ENCODE results near the gene LY6G6D. TPM values are rescaled to one million over a fixed set of nuclear protein-coding genes. Genes with fewer than 3 reads are reported as not detected.

Gene LY6G6D
- total and polyA plus RNA-seq, 2 of the 13 experiments (the other 11 are each of a cell fraction or from before 2014, with no cell fraction given) = not detected

DNA sequence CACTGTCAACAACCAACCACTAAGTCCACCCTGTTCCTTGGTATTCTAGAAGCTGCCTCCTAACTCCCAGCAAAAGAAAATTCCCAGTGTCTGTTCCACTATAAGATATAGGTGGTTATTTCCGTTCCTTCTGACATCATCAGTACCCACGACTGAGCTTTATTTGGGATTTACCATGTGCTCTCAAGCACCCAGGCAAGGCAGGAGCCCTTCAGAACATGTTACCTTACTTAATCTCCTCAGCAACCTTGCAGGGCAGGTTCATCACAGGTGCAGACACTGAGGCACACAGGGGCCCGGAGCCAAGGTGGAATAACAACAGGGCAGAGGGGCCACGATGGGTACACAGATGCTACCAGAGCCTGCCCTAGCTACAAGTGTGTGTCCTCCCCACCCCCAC, 22.8 kb upstream of the LY6G6D start:
- H3K36me3 ChIP-seq (replicated peaks in 1 of 2; ENCODE audit: control insufficient read depth in 1 of 2, insufficient read depth in 2 of 2, low read length in 2 of 2) = peaks cover 56 to 84% of the 10 kb centered on the region in 2 experiments
- no peak overlapping the region for H3K4me3 ChIP-seq (replicated peaks in 1 of 3; ENCODE audit: insufficient read depth in 1 of 3, low read depth in 2 of 3, low read length in 3 of 3)
- in situ Hi-C loops (cut with HindIII; ENCODE audit: extremely low pct_ligation_motif_present, low pct_unique_long_range_greater_than_20kb) = no loop called here

More for the DNA sequence above, 22.8 kb upstream of the LY6G6D start:
- Histone ChIP-seq H3K9ac (ENCODE audit: insufficient read depth, low read depth, low read length) (no peak overlapping the region), H4K20me1 (ENCODE audit: insufficient read depth, low read length) (no peaks in the 10 kb centered on the region), H3K79me2 (ENCODE audit: insufficient read depth, low read length) (no peaks in the 10 kb centered on the region), H3K4me1 (ENCODE audit: insufficient read depth, low read length) (peaks cover 12% of the 10 kb centered on the region; the same call in 1 of the 2 replicates), H3K4me2 (ENCODE audit: low read depth, low read length) (no peak overlapping the region), H3K9me3 (ENCODE audit: low read length) (no peaks in the 10 kb centered on the region), H3K27me3 (ENCODE audit: control insufficient read depth in 1 of 2, insufficient read depth in 2 of 2, low read length in 2 of 2) (no peaks in the 10 kb centered on the region), H3K27ac (ENCODE audit: extremely low read length, insufficient read depth, low read length) (no peak overlapping the region), H2AFZ (ENCODE audit: low read length) (no peak overlapping the region)
- FAIRE-seq (no peak), DNase-seq (ENCODE audit: low spot score) (no peak), ATAC-seq (no peak)
- CTCF ChIA-PET (ENCODE audit: low intra/inter-chr PET ratio, low total read pairs) = no interaction called here
- no TSS peak for BruUV-seq (replicated peaks)
- TF ChIP-seq ZNF441 (CRISPR knock-in tag; IDR thresholded peaks at IDR 0.05; ENCODE audit: borderline replicate concordance) (no peak), ZNF333 (CRISPR knock-in tag; IDR thresholded peaks at IDR 0.05; ENCODE audit: borderline replicate concordance) (no peak), ATM (IDR thresholded peaks at IDR 0.05; ENCODE audit: borderline replicate concordance) (no peak), U2AF2 (IDR thresholded peaks at IDR 0.05; ENCODE audit: low read depth, low read length) (no peak), ZIK1 (CRISPR knock-in tag; IDR thresholded peaks at IDR 0.05; ENCODE audit: borderline replicate concordance, low read depth) (no peak), HMG20B (CRISPR knock-in tag; conservative IDR thresholded peaks at IDR 0.05) (no peak), NR1H2 (CRISPR knock-in tag; IDR thresholded peaks at IDR 0.05; ENCODE audit: borderline replicate concordance, low read depth) (no peak), ZNF562 (CRISPR knock-in tag; IDR thresholded peaks at IDR 0.05; ENCODE audit: borderline replicate concordance) (no peak), NBN (conservative IDR thresholded peaks at IDR 0.05) (no peak), GPBP1L1 (CRISPR knock-in tag; IDR thresholded peaks at IDR 0.05) (no peak), ZSCAN30 (CRISPR knock-in tag; IDR thresholded peaks at IDR 0.05) (no peak), IKZF4 (CRISPR knock-in tag; IDR thresholded peaks at IDR 0.05; ENCODE audit: borderline replicate concordance, low read depth, not compliant biosample characterization) (no peak), MXD3 (CRISPR knock-in tag; IDR thresholded peaks at IDR 0.05) (no peak), TOPORS (CRISPR knock-in tag; IDR thresholded peaks at IDR 0.05) (no peak), ZKSCAN8 (CRISPR knock-in tag; IDR thresholded peaks at IDR 0.05; ENCODE audit: borderline replicate concordance) (no peak)
- TF ChIP-seq, protein P1, sequence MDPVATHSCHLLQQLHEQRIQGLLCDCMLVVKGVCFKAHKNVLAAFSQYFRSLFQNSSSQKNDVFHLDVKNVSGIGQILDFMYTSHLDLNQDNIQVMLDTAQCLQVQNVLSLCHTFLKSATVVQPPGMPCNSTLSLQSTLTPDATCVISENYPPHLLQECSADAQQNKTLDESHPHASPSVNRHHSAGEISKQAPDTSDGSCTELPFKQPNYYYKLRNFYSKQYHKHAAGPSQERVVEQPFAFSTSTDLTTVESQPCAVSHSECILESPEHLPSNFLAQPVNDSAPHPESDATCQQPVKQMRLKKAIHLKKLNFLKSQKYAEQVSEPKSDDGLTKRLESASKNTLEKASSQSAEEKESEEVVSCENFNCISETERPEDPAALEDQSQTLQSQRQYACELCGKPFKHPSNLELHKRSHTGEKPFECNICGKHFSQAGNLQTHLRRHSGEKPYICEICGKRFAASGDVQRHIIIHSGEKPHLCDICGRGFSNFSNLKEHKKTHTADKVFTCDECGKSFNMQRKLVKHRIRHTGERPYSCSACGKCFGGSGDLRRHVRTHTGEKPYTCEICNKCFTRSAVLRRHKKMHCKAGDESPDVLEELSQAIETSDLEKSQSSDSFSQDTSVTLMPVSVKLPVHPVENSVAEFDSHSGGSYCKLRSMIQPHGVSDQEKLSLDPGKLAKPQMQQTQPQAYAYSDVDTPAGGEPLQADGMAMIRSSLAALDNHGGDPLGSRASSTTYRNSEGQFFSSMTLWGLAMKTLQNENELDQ (CRISPR knock-in tag; IDR thresholded peaks at IDR 0.05; ENCODE audit: borderline replicate concordance) = no peak
- TF ChIP-seq, protein P2, sequence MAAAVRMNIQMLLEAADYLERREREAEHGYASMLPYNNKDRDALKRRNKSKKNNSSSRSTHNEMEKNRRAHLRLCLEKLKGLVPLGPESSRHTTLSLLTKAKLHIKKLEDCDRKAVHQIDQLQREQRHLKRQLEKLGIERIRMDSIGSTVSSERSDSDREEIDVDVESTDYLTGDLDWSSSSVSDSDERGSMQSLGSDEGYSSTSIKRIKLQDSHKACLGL (CRISPR knock-in tag; IDR thresholded peaks at IDR 0.05) = no peak
- 91% methylated on average over 4 of the region's 4 CpGs for WGBS (ENCODE audit: low lambda C conversion rate)
- POLR2A ChIA-PET = interaction anchor here (0.6 to 4.9 kb wide), 3 partner anchors 10 to 135 kb away, joined by 3 to 22 read pairs (median 4); partner anchors contain the start of genes ABHD16A, HSPA1B and MSH5
- intact Hi-C loops (cut with micrococcal nuclease; ENCODE audit: unreplicated experiment) = no loop called here

All from HepG2 (cell line).